DND-41 (cell line): ENCODE data around the gene CIB1.

Experiments used
- ATAC-seq: fragments of 200-7000 bp; cut with Tn5 transposase; 3 replicates; pipeline ENCODE4 v1.9.1; 2021; ENCODE audit warnings: low read depth; ENCODE audit not compliant: insufficient read depth
- DNase-seq: peaks from one replicate; pipeline ENCODE4 v3.0.0-alpha.2; 2020
- H2AFZ ChIP-seq: 2 replicates; pipeline ENCODE4 v1.6.0; 2012; ENCODE audit warnings: low read depth, low read length
- H3K27ac ChIP-seq: 2 replicates; pipeline ENCODE4 v1.5.1; 2012; ENCODE audit warnings: low read length, inconsistent platforms
- H3K27me3 ChIP-seq: fragments of 200-600 bp; sonication (generic); 2 replicates; pipeline ENCODE4 v1.6.0; 2012; ENCODE audit warnings: low read length, mild to moderate bottlenecking, inconsistent platforms; ENCODE audit not compliant: insufficient read depth, poor library complexity
- H3K36me3 ChIP-seq: 2 replicates; pipeline ENCODE4 v1.5.1; 2012; ENCODE audit warnings: low read length, inconsistent platforms; ENCODE audit not compliant: insufficient read depth
- H3K4me1 ChIP-seq: 2 replicates; pipeline ENCODE4 v1.5.1; 2012; ENCODE audit warnings: mild to moderate bottlenecking, low read length; ENCODE audit not compliant: insufficient read depth
- H3K4me2 ChIP-seq: 2 replicates; pipeline ENCODE4 v1.6.0; 2012; ENCODE audit warnings: mild to moderate bottlenecking, moderate library complexity, low read length, inconsistent platforms; ENCODE audit not compliant: insufficient read depth
- H3K4me3 ChIP-seq, 2 experiments: fragments of 200-600 bp in 1 of 2; shearing (Covaris generic) in 1 of 2; 2 replicates each; pipeline ENCODE4 v1.5.1; 2012 to 2016; ENCODE audit warnings: inconsistent platforms in 2 of 2, low read length in 2 of 2, mild to moderate bottlenecking in 2 of 2, low read depth in 1 of 2, moderate library complexity in 1 of 2
- H3K79me2 ChIP-seq: 2 replicates; pipeline ENCODE4 v1.6.0; 2012; ENCODE audit warnings: low read length, inconsistent platforms; ENCODE audit not compliant: insufficient read depth
- H3K9ac ChIP-seq: 2 replicates; pipeline ENCODE4 v1.6.0; 2012; ENCODE audit warnings: low read depth, mild to moderate bottlenecking, inconsistent platforms, low read length, moderate library complexity
- H3K9me3 ChIP-seq: 2 replicates; pipeline ENCODE4 v1.5.1; 2012; ENCODE audit warnings: low read length, moderate library complexity, mild to moderate bottlenecking, inconsistent platforms; ENCODE audit not compliant: insufficient read depth, severe bottlenecking
- H4K20me1 ChIP-seq: 2 replicates; pipeline ENCODE4 v1.6.0; 2012; ENCODE audit warnings: low read length; ENCODE audit not compliant: insufficient read depth
- CTCF ChIP-seq: IDR thresholded peaks from 2 replicates; pipeline ENCODE4 v1.5.1; 2012; ENCODE audit warnings: borderline replicate concordance, low read length, moderate library complexity, mild to moderate bottlenecking; ENCODE audit not compliant: poor library complexity, severe bottlenecking; ENCODE audit errors: extremely low read depth
- EZH2 ChIP-seq: IDR thresholded peaks from 3 replicates; pipeline ENCODE4 v1.6.1; 2012; ENCODE audit warnings: borderline replicate concordance, low read depth, mild to moderate bottlenecking, moderate library complexity, low read length, inconsistent platforms; ENCODE audit not compliant: severe bottlenecking

CIB1 gene

GRCh38 chr15:90219421-90220141 is 14.2 kb downstream of the CIB1 start:
- ATAC-seq, result peak; percentile 92

GRCh38 chr15:90217671-90218394 is 15.9 kb downstream of the CIB1 start:
- H4K20me1 ChIP-seq, result no peaks in the 10 kb centered on the region
- no peaks in the 10 kb centered on the region for H3K9me3 ChIP-seq
- ATAC-seq (no peak), DNase-seq (no peak)
- H3K4me3 ChIP-seq, result no peak overlapping the region
- no peaks in the 10 kb centered on the region for H3K4me1 ChIP-seq
- H3K27me3 ChIP-seq, result no peaks in the 10 kb centered on the region
- H3K27ac ChIP-seq, result no peak overlapping the region
- H3K36me3 ChIP-seq, result no peaks in the 10 kb centered on the region
- H2AFZ ChIP-seq, result no peak overlapping the region
- no peaks in the 10 kb centered on the region for H3K79me2 ChIP-seq
- H3K4me2 ChIP-seq, result no peak overlapping the region
- TF ChIP-seq CTCF (no peak), EZH2 (no peak)
- no peak overlapping the region for H3K9ac ChIP-seq

More at GRCh38 chr15:90219421-90220141, 14.2 kb downstream of the CIB1 start:
- no peaks in the 10 kb centered on the region for H3K79me2 ChIP-seq
- H3K9ac ChIP-seq, result no peak overlapping the region
- H3K27ac ChIP-seq, result no peak overlapping the region
- no peaks in the 10 kb centered on the region for H3K9me3 ChIP-seq
- H4K20me1 ChIP-seq, result no peaks in the 10 kb centered on the region
- TF ChIP-seq CTCF (peak; percentile 77), EZH2 (no peak)
- no peaks in the 10 kb centered on the region for H3K36me3 ChIP-seq
- no peak overlapping the region for H3K4me3 ChIP-seq
- no peak overlapping the region for H3K4me2 ChIP-seq
- H3K27me3 ChIP-seq, result no peaks in the 10 kb centered on the region
- H3K4me1 ChIP-seq, result no peaks in the 10 kb centered on the region
- no peak overlapping the region; the same call in 1 of the 2 replicates for H2AFZ ChIP-seq
- DNase-seq, result peak; percentile 61

- DNase-seq (no peak), ATAC-seq (no peak)
- TF ChIP-seq CTCF (no peak), EZH2 (no peak)
- no peak overlapping the region for H3K27ac ChIP-seq
- H3K4me3 ChIP-seq, result no peak overlapping the region
- H3K79me2 ChIP-seq, result no peaks in the 10 kb centered on the region
- H3K9ac ChIP-seq, result no peak overlapping the region
- H3K4me1 ChIP-seq, result no peaks in the 10 kb centered on the region
- H3K36me3 ChIP-seq, result no peaks in the 10 kb centered on the region
- H3K9me3 ChIP-seq, result no peaks in the 10 kb centered on the region
- H2AFZ ChIP-seq, result no peak overlapping the region
- H4K20me1 ChIP-seq, result no peaks in the 10 kb centered on the region
- H3K27me3 ChIP-seq, result no peaks in the 10 kb centered on the region
- H3K4me2 ChIP-seq, result no peak overlapping the region
These were observed 19.1 kb downstream of the CIB1 start for GRCh38 chr15:90214553-90215196.
